Activated T-helper 1 cell treated with anti-CD3 and anti-CD28 coated beads, Interleukin-2, amount 50 U/mL, for 16 hours (primary cell): Measurements from ENCODE around the gene MACF1.

ENCODE experiments used
- DNase-seq, 2 donors: peaks; one replicate each; pipeline ENCODE4 v3.0.0-alpha.2; 2020; ENCODE audit warnings: low read depth in 1 of 2, low spot score in 1 of 2

The MACF1 gene

DNA sequence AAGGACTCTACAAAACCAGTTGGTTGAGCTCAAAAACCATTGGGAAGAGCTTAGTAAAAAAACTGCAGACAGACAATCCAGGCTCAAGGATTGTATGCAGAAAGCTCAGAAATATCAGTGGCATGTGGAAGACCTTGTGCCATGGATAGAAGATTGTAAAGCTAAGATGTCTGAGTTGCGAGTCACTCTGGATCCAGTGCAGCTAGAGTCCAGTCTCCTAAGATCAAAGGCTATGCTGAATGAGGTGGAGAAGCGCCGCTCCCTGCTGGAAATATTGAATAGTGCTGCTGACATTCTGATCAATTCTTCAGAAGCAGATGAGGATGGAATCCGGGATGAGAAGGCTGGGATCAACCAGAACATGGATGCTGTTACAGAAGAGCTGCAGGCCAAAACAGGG lies 183.0 kb downstream of the MACF1 start:
- DNase-seq, result no peak

DNA sequence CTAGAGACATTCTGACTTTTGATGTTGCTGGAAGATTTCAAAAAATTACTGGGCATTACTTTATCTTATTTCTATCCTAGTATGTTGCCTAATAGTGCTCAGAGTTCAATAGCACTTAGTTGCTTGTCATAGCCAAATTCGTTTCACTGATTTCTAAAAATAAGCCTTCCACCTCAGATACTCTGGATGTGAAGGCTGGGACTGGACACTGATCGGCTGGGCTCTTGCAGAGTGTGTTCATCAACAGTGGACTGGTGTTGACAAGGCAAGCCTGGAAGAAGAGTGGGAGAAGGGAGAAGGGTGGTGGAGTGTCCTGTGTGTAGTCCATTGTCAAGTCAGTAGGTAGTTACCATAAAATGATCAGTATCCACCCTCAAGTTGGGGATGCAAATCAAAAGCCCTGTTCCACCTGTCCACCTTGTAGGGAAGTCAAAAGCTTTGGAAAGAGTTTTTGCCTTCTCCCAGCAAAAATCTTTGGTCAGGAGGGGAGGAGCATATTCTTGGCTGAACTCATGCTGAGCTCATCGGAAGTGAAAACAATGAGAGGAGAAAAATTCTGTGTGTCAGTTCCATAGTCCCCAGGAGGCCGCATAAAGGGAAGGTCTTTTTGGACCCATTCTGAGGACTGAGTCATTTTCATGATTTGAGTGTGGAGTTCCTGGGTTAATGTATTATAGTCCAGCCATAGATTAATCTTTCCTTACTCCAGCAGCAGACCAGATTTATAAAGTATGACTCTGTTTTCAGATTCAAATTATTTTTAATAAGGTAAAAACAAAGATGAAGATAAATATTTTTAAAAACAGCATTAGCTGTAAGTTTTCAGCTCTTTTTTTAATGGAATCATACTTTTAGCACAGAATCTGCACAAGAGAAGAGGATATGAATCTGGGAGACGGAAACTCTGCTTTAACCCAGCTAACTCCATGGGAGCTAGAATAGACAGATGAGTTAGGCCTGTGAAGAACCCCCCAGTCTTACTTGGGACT lies 187.5 kb downstream of the MACF1 start:
- DNase-seq, result no peak

DNA sequence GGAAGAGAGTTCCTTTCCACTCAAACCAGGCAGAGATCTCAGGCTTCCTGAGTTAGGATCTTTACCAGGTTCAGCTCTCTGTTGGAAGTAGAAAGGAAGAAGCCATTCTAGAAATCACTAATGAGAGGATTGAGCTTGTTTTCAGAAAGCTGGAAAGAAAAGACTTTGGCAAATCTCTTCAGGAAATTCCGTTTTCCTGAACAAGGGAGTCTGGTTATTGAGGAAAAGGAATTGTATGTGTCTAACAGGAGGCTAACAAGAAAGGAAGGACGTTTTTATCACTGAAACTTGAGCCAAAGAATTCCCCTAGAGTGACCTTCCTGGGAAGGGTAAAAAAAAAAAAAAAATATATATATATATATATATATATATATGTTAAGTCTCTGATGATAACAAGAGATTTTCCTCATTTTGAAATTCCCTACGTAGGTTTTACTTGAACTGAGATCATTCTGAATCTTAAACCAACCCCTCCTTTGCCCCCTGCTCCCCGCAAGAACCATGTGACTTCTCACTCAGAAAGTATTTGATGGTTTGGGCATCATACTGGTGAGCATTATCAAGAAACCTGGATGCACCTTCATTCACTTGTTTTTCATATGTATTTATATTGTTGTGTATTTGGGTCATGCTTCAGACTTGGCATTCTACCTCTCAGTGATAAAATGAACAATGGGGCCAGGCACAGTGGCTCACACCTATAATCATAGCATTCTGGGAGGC lies 188.5 kb downstream of the MACF1 start:
- DNase-seq, result no peak

DNA sequence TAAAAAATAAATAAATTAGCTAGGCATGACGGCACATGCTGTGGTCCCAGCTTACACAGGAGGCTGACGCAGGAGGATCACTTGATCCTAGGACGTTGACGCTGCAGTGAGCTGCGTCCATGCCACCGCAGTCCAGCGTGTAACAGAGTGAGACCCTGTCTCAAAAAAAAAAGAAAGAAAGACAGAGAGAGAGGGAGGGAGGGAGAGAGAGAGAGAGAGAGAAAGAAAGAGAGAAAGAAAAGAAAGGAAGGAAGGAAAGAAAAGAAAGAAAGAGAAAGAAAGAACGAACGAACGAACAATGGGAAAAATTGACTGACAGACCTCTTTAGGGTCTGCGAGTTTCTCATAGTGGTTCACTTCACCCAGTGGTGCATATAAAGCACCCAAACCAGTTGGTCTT lies 189.2 kb downstream of the MACF1 start:
- DNase-seq, result no peak

DNA sequence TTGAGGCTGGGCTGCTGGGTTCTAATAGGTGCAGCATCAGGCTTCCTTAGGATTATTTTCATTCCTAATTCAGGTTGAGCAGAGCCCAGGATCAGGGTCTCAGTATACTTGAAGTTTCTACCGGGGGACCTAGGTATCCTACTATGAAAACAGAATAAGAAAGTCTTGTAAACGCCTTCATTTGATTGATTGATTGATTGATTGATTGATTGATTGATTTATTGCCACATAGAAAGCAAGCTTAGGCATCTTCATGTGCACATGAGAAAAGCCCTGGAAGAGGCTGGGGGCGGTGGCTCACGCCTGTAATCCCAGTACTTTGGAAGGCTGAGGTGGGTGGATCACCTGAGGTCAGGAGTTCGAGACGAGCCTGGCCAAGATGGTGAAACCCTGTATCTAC lies 189.6 kb downstream of the MACF1 start:
- DNase-seq, result no peak

DNA sequence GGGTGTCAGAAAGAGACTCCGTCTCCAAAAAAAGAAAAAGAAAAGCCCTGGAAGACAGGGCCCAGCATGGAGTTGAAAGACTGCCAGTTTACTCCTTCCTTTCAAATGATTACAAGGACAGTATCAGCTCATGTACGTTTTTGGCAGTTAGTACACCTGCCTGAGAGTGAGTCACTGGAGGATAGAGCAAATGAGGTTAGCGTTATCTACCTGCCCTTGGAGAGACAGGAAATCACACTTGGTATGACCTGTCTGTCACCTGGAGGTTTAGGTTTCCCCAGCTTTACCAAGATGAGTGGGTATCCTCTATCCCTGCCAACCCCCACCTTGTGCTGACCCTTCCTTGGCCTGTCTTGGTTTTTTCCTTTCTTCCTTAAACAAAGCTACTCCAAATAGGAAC lies 190.1 kb downstream of the MACF1 start:
- no peak for DNase-seq

DNA sequence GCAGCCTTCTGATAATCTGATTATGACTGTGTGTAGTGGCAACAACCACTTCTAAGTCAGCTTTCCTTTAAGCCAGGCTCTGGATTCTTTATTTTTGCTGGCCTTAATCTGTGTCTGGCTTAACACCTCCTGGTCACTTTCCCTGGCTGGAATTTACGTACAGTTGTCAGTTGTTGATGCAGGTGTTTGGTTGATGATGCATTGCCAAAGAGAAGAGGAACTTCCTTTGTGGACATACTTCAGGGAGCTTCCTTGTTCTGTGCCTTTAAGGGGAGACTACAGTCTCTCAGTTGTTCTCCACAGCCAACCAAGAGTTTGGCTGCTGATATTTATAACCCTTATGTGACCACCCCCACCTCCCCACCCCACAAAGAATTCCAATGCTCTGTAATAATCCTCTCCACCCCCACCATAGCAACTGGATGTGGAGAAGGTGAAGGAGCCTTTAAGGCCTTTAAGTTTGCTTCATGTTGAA lies 190.9 kb downstream of the MACF1 start:
- no peak for DNase-seq

DNA sequence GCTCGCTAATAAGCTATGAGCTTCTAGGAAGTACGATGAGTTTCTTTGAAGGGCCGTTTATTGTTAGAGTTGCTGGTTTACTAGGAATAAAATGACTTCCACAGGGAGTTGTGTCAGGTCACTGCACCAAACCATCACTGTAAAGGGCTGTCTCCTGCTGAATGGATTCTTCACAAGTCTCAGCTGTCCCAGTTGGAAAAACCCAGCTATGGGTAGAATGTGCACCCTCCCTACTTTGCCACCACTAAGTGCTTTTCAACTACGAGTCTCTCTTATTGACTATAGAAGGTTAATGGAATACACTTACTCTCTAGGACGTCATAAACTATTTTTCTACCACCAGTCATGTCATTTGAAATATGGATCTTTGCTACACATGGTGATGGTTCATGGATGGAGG lies 192.2 kb downstream of the MACF1 start:
- DNase-seq, result no peak

DNA sequence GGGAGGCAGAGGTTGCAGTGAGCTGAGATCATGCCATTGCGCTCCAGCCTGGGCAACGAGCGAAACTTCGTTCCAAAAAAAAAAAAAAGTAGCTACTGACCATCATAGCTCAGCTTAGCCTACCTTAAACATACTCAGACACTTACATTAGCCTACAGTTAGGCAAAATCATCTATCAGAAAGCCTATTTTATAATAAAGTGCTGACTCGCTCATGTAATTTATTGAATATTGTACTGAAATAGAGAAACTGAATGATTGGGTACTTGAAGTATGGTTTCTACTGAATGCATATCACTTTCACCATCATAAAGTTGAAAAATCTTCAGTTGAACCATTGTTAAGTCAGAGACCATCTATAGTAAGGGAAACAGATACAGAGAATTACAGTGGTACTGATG lies 193.0 kb downstream of the MACF1 start:
- DNase-seq, result no peak

DNA sequence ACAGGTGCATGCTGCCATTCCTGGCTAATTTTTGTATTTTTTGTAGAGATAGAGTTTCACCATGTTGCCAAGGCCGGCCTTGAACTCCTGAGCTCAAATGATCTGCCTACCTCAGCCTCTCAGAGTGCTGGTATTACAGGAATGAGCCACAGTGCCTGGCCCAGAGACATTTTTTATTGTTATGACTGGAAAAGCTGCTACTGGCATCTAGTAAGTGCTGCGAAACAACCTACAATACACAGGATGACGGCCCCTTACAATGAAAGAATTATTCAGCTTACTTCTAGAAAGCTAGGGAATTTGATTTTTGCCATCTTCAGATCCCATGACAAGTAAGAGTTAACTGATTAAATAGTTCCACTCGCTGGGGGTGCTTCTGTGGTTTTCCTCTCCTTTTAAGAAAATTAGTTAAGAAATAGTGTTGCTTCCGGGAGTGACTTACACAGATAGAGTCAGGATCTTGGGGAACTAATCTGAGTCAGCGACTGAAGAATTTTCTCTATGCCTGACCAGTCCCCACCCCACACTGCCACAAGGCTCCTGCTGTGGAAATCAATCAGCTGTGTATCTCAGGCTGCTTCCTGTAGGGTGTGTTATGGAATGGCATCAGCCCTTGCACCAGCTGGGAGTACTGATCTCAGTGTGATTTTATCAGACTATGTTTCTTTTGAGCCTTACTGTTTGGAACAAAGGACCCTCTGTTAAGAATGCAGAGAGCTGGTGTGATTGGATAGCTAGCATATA lies 194.0 kb downstream of the MACF1 start:
- DNase-seq, result no peak

DNA sequence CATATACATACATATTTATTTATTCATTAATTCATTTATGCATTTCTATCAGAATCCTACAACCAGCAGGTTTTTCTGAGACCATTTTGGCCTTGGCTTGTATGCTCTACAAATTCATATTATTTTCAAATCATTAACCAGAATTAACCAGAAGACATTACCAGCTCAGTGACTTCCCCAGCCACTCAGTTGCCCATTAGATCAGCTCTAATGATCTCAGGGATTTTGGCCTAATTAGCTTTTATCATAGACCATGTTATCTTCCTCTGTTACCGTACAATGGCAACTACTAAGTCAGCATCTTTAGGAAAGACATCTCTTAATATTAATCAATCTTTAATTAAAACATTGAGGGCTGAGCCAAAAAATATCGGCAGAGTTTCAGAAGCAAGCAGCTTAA lies 196.6 kb downstream of the MACF1 start:
- no peak for DNase-seq

DNA sequence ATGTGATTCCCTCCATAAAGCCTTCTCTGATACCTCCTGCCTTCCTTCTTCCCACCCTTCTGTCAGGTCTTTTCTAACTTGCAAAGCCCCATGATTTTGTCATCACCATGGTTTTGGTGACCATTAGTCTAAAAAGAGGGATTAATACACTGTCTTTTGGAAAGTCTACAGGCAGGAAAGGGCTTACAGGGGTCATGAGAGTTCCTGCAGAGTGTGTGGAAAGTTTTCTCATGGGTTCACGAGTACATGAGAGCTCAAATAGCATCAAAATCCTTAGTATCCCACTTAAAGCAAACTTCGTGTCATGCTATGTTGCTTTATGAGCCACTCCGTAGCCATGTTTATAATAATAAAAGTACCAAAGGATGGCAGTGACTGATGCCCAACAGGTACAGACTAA lies 200.4 kb downstream of the MACF1 start:
- DNase-seq, result no peak

DNA sequence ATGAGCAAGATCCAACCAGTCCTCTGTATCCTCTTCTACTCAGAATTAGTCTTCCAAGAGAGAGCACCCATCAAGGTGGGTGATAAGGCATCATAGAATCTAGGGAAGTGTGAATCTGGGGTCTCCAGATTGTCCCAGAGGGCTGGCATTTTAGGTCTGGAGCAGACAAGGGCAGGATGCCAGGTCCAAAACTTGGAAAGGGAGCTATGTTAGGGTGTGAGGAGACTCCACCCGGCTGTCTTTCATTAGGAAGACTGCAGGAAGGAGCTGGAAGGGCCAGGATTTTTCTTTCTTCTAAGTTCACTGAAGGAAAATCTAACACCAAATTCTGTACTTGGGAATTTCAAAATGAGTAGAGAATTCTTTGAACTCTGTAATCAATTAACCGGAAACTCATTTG lies 200.9 kb downstream of the MACF1 start:
- no peak for DNase-seq

DNA sequence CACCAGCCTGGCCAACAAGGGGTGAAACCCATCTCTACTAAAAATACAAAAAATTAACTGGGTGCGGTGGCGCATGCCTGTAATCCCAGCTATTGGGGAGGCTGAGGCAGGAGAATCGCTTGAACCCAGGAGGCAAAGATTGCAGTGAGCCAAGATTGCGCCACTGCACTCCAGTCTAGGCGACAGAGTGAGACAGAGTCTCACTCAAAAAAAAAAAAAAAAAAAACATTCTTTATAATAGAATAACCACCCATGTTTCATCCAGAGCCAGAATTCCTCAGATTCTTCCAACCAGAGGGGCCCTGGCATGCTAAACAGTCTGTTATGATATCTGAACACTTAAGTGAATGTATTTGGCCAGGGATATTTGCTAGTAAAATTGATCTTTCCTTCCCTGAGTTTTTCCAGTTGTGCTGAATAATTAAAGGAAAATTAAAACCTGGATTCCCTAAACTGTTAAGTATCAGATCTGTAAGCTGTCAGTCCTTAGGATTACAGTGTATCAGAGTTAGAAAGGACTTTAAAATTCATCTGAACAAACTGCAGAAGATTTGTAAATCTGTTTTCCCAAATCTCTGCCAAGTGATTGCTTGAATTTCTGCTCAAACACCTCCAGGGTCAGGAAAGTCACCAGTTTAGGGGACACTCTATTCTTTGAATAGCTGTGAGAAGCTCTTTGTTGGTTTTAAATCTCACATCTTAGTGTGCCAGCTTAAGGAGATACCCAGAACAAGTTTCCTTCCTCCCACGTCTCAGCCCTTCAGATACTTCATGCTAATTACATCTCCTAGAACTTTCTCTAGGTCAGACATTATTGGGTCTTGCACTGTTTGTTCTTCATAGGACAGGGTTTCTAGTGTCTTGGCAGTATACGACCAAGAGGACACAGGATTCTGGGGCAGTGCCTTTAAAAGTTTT lies 202.3 kb downstream of the MACF1 start:
- DNase-seq, result no peak

DNA sequence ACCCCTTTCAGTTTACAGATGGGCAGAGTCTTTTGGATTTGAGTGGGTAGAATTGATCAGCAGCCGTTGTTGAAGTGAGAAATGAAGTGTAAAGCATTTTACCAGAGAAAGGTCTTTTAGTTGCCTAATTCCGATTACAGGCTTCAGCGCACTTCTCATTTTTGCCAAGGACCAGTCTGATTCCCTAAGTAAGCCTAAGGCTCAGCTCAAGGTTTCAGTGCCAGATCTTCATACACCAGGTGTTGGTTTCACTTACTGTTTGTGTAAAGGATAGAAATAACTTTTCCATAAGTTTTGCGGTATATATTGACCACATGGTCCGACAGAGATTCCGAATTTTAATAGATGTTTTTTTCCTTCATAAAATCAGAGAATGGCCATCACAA lies 203.0 kb downstream of the MACF1 start:
- no peak for DNase-seq

DNA sequence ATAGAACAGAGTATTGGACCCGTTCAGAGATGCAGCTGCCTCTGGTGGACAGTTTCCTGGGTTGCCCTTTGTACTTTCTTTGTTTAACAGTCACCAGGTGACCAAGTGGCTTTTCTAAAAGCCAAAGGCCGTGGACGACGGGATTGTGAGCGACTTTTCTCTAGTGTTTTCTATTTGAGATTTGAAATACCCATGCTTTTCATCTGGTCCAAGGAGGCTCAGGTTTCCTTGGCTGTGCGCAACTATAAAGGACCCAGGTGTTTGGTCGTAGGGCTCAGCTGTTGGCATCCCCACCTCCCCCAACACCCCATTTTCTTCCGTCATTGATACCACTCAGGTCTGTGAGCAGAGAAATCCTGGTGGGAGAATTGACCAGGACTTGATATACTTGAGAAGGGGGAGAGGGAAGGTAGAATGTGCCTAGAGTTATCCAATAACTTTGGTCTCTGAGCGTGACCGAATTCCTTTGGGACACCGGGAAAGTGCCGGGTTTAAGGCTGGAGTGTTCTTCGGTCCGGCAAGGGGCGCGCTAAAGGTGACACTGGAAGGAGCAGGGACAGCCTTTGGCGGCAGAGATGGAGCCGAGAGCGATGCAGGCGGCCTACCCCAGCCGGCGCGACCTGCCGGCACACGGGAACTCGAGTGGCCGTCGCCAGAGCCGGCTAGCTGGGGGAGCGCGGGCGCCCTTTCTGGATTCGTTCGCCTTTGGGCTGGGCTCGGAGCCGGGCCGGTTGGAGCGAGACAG lies 203.6 kb downstream of the MACF1 start:
- DNase-seq, result no peak

DNA sequence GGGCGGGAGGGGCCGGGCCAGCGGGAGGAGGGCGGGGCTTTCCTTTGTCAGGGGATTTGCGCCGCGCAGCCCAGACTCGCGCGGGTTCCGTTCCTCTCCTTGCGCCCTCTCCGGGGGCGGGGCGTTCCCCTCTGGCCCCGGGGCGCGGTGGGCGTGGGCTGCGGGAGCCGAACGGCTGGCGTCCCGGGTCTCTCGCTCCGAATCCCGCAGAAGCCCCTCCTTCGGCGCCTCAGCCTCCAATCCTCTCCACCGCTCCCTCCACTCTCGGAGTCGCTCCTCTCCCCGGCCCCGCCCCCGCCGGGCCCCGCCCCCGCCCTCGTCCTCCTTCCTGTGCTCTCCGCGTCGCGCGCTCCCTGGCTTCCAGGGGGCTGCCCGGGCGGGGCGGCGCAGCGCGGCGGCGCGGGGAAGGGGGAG lies 204.2 kb downstream of the MACF1 start:
- peak; percentile 61 to 76 for DNase-seq

DNA sequence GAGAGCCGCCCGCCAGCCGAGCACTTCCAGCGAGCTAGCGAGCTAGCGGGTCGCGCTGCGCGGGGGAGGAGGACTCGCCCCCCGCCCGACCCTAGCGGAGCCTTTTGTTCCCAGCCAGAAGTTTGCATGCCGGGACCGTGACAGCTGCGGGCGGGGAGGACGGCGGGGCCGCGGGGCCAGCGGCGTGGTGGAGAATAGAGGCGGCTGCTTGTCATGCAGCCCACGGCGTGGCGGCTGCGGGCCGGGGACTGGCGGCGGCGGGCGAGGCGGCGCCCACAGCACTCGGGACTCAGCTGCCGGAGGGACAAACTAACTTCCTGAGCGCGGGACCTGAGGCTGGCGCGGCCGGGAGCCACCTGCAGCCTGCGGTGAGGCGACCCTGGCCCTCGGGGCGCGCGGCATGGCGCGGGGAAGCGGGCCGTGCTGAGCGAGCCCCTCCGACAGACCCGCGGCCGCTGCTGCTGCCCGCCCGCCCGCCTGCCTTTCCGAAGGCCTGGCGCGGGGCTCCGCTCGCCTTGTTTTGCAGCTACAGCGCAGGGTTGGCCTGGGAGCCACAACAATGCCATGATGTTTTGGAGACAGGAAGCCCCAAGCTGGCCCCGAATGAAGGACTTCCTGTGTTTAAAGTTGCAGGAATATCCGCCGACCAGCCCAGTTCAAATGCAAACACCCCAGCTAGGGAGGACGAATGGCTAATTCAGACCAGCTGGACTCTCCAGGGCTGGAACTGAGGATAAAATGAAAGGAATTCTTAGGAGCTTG lies 204.7 kb downstream of the MACF1 start:
- DNase-seq, result no peak

DNA sequence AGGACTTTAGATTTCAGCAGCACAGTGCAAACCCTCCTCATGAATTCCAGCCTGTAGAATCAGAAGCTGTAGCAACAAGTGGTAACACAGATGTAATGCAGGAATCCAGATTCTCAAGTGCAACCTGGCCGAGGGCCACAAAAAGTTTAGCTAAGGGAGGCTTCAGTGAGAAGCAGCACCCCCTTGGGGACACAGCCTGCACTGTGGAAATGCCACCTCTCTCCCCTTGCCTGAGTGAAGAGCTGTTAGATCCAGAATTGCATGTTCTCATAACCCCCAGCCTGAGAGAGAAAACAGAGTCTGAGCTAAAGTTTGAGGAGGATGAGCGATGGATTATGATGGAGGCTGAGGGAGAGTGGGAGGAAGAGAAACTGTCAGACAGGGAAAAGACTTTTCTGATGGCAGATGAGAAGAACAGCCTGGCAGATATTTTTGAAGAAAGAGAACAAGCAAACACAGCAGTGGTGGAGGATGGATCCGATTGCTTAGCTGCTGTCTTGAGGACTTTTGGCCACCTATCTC lies 206.5 kb downstream of the MACF1 start:
- peak; percentile 32 to 39 for DNase-seq
